K562 (cell line): Measurements from ENCODE around the gene CREB3L4. TPM values are rescaled to one million over a fixed set of nuclear protein-coding genes. Genes with fewer than 3 reads are reported as not detected.
A peak's percentile ranks its signal among the peaks of the same experiment; 100 is the strongest.

Experiments used
- ATAC-seq: fragments of 200-7000 bp; cut with Tn5 transposase; 3 replicates; pipeline ENCODE4 v1.9.1; 2020; ENCODE audit warnings: moderate library complexity
- BruUV-seq: library from RNA; stranded (reverse); fragments of 400-500 nt; replicated peaks from 2 replicates; lab custom pipeline; 2021; lab: Mats Ljungman, UMichigan
- CTCF ChIA-PET: fragments of 300-600 bp; formaldehyde crosslinking; extraction: SDS; loops from one replicate; lab custom pipeline; 2021; ENCODE audit warnings: low intra/inter-chr PET ratio; lab: Yijun Ruan, JAX
- POLR2A ChIA-PET: fragments of 300-600, 350-650 bp; sonication (Branson Sonifier 250); formaldehyde crosslinking; extraction: SDS; loops from one replicate; lab custom pipeline; 2021; ENCODE audit warnings: antibody characterized with exemption, inconsistent platforms; lab: Yijun Ruan, JAX
- DNase-seq, 4 experiments: peaks; one replicate each; pipeline versions ENCODE4 v3.0.0 to v3.0.0-alpha.2; 2011 to 2018; ENCODE audit warnings: low spot score in 3 of 4, mixed read lengths in 3 of 4; ENCODE audit errors: extremely low read depth in 1 of 4
- FAIRE-seq: peaks from 2 replicates; lab custom pipeline; 2011; peaks lifted over from hg19 to GRCh38; lab: Jason Lieb, UNC
- H2AFZ ChIP-seq: 2 replicates; pipeline ENCODE4 v1.6.0; 2011; ENCODE audit warnings: low read depth, low read length, control low read depth, inconsistent platforms
- H3K27ac ChIP-seq: fragments of 200-600 bp; 3 replicates; pipeline ENCODE4 v1.8.0; 2011; ENCODE audit warnings: low read depth, mild to moderate bottlenecking, control low read depth, inconsistent platforms, low read length, moderate library complexity, mixed read lengths; ENCODE audit errors: extremely low read depth
- H3K27me3 ChIP-seq, 2 experiments: fragments of 300-600 bp in 1 of 2; 2 replicates in 1 of 2; 3 replicates in 1 of 2; pipeline versions ENCODE4 v1.6.0 to v1.8.0; 2011; ENCODE audit warnings: inconsistent platforms in 2 of 2, low read length in 2 of 2, mild to moderate bottlenecking in 1 of 2, mixed read lengths in 1 of 2, moderate library complexity in 1 of 2; ENCODE audit not compliant: control insufficient read depth in 2 of 2, insufficient read depth in 2 of 2
- H3K36me3 ChIP-seq: fragments of 300-600 bp; 3 replicates; pipeline ENCODE4 v1.8.0; 2011; ENCODE audit warnings: mild to moderate bottlenecking, low read length, inconsistent platforms; ENCODE audit not compliant: control insufficient read depth, insufficient read depth
- H3K4me1 ChIP-seq, 2 experiments: fragments of 200-600 bp in 1 of 2; replicated peaks in 1 of 2; 2 replicates in 1 of 2; 3 replicates in 1 of 2; pipeline versions ENCODE4 v1.5.1 to v1.8.0; 2011; ENCODE audit warnings: inconsistent platforms in 2 of 2, low read length in 2 of 2, mild to moderate bottlenecking in 1 of 2, mixed read lengths in 1 of 2, moderate library complexity in 1 of 2; ENCODE audit not compliant: control insufficient read depth in 2 of 2, insufficient read depth in 2 of 2
- H3K4me2 ChIP-seq: 2 replicates; pipeline ENCODE4 v1.6.1; 2011; ENCODE audit warnings: low read length, control low read depth, inconsistent platforms, mixed read lengths; ENCODE audit not compliant: insufficient read depth
- H3K4me3 ChIP-seq: fragments of 200-600 bp; sonication (generic), shearing (Covaris generic); 2 replicates; pipeline ENCODE4 v1.5.1; 2016; ENCODE audit warnings: control low read depth, inconsistent platforms
- H3K79me2 ChIP-seq: fragments of 200-600 bp; 3 replicates; pipeline ENCODE4 v1.8.0; 2011; ENCODE audit warnings: low read length, inconsistent platforms; ENCODE audit not compliant: control insufficient read depth, insufficient read depth
- H3K9ac ChIP-seq, 2 experiments: 2 replicates each; pipeline versions ENCODE4 v1.6.0 to v1.6.1; 2011; ENCODE audit warnings: low read depth in 2 of 2, low read length in 2 of 2, control low read depth in 1 of 2, inconsistent platforms in 1 of 2, mild to moderate bottlenecking in 1 of 2, mixed read lengths in 1 of 2; ENCODE audit not compliant: insufficient read depth in 1 of 2
- H3K9me1 ChIP-seq: one replicate; pipeline ENCODE4 v1.6.0; 2011; ENCODE audit warnings: inconsistent platforms, mild to moderate bottlenecking, low read length, moderate library complexity; ENCODE audit not compliant: control insufficient read depth, insufficient read depth
- H3K9me3 ChIP-seq: replicated peaks from 2 replicates; pipeline ENCODE4 v1.5.1; 2011; ENCODE audit warnings: low read depth, low read length, inconsistent platforms; ENCODE audit not compliant: control insufficient read depth, insufficient read depth
- H4K20me1 ChIP-seq: replicated peaks from 2 replicates; pipeline ENCODE4 v1.6.1; 2011; ENCODE audit warnings: low read length, inconsistent platforms, mixed read lengths; ENCODE audit not compliant: control insufficient read depth, insufficient read depth
- BRCA1 ChIP-seq, 2 experiments: fragments of 450-650 bp in 1 of 2; sonication (generic) in 1 of 2; formaldehyde crosslinking in 1 of 2; IDR thresholded peaks; 2 replicates each; pipeline versions ENCODE4 v1.5.0 to v1.6.1; 2017 to 2020; ENCODE audit warnings: mild to moderate bottlenecking in 1 of 2, missing genetic modification reagents in 1 of 2
- BRF2 ChIP-seq: IDR thresholded peaks from 3 replicates; pipeline ENCODE4 v1.6.1; 2011; ENCODE audit warnings: borderline replicate concordance, mild to moderate bottlenecking; ENCODE audit not compliant: insufficient read length, insufficient read depth
- CC2D1A ChIP-seq: fragments of 450-650 bp; IDR thresholded peaks from 2 replicates; pipeline ENCODE4 v1.6.1; 2017; ENCODE audit warnings: mild to moderate bottlenecking
- HDAC2 ChIP-seq: fragments of 450-650 bp; IDR thresholded peaks from 2 replicates; pipeline ENCODE4 v1.6.1; 2016; ENCODE audit warnings: mild to moderate bottlenecking
- HDAC8 ChIP-seq: fragments of 450-650 bp; IDR thresholded peaks from 2 replicates; pipeline ENCODE4 v1.6.1; 2016; ENCODE audit warnings: mild to moderate bottlenecking, missing genetic modification characterization, moderate library complexity, missing compliant biosample characterization
- HDGF ChIP-seq: fragments of 450-650 bp; IDR thresholded peaks from 2 replicates; pipeline ENCODE4 v1.6.1; 2016
- HMGXB4 ChIP-seq: sonication (generic); formaldehyde crosslinking; IDR thresholded peaks from 2 replicates; pipeline ENCODE4 v1.8.1; 2023; ENCODE audit warnings: mild to moderate bottlenecking, missing genetic modification reagents
- KAT8 ChIP-seq: fragments of 450-650 bp; IDR thresholded peaks from 2 replicates; pipeline ENCODE4 v1.6.1; 2016; ENCODE audit warnings: low read depth, mild to moderate bottlenecking
- KDM5B ChIP-seq: fragments of 200-600 bp; sonication (generic); IDR thresholded peaks from 2 replicates; pipeline ENCODE4 v1.6.1; 2012; ENCODE audit warnings: low read depth, mild to moderate bottlenecking, moderate library complexity, low read length, control low read depth, inconsistent platforms; ENCODE audit not compliant: insufficient replicate concordance
- MBD2 ChIP-seq: sonication (generic); IDR thresholded peaks from 2 replicates; pipeline ENCODE4 v1.6.1; 2016; ENCODE audit warnings: low read depth, borderline replicate concordance
- MEIS2 ChIP-seq: fragments of 450-650 bp; IDR thresholded peaks from 2 replicates; pipeline ENCODE4 v1.6.1; 2014; ENCODE audit warnings: mild to moderate bottlenecking; ENCODE audit not compliant: partially characterized antibody
- PHB ChIP-seq: fragments of 250-450 bp; sonication (Bioruptor Pico); IDR thresholded peaks from 2 replicates; pipeline ENCODE4 v1.5.0; 2021
- POLR2AphosphoS5 ChIP-seq: IDR thresholded peaks from 2 replicates; pipeline ENCODE4 v1.6.1; 2011; ENCODE audit warnings: mild to moderate bottlenecking, low read depth, low read length, moderate library complexity; ENCODE audit not compliant: control insufficient read depth, insufficient read depth
- PRMT5 ChIP-seq: sonication (generic); formaldehyde crosslinking; IDR thresholded peaks from 2 replicates; pipeline ENCODE4 v1.5.0; 2020; ENCODE audit warnings: missing genetic modification reagents
- PTBP1 ChIP-seq: fragments of 200-400 bp; formaldehyde crosslinking; IDR thresholded peaks from 2 replicates; pipeline ENCODE4 v1.6.1; 2017; ENCODE audit warnings: low read depth, low read length
- SMARCA5 ChIP-seq: fragments of 450-650 bp; IDR thresholded peaks from 2 replicates; pipeline ENCODE4 v1.6.1; 2016
- SRF ChIP-seq, 2 experiments: fragments of 250-450, 450-650 bp in 1 of 2; sonication (Bioruptor Pico) in 1 of 2; sonication (generic) in 1 of 2; formaldehyde crosslinking; IDR thresholded peaks; 2 replicates each; pipeline versions ENCODE4 v1.5.0 to v1.5.1; 2020 to 2022; ENCODE audit warnings: mild to moderate bottlenecking in 1 of 2, missing genetic modification reagents in 1 of 2
- U2AF2 ChIP-seq: fragments of 200-400 bp; formaldehyde crosslinking; optimal IDR thresholded peaks from 2 replicates; pipeline ENCODE3; 2017; ENCODE audit warnings: low read depth, mild to moderate bottlenecking, low read length
- ZBTB5 ChIP-seq: fragments of 450-650 bp; IDR thresholded peaks from 2 replicates; pipeline ENCODE4 v1.6.1; 2017; ENCODE audit warnings: antibody characterized with exemption
- ZNF384 ChIP-seq: IDR thresholded peaks from 2 replicates; pipeline ENCODE4 v1.6.1; 2012; ENCODE audit warnings: low read depth, low read length, improper control_type of control experiment
- ZNF717 ChIP-seq: fragments of 250-450 bp; sonication (Bioruptor Pico); IDR thresholded peaks from 2 replicates; pipeline ENCODE4 v1.5.0; 2021
- ZNF77 ChIP-seq: fragments of 250-450 bp; sonication (Bioruptor Pico); IDR thresholded peaks from 2 replicates; pipeline ENCODE4 v1.5.0; 2020
- WGBS: fragments of 100-300 bp; shearing (Covaris generic); methylation state at CpG from one replicate; pipeline ENCODE4 v1.1.6; 2016; ENCODE audit warnings: low coverage, mixed read lengths; ENCODE audit not compliant: insufficient coverage; ENCODE audit errors: missing lambda C conversion rate; 5-methylcytosine and 5-hydroxymethylcytosine counted together
- in situ Hi-C: fragments of 300-500 bp; cut with MboI; formaldehyde crosslinking; loops from 4 replicates; pipeline ENCODE4 v1.15.0; 2018; ENCODE audit warnings: inconsistent platforms, mixed read lengths
- intact Hi-C: fragments of 100-400 bp; cut with micrococcal nuclease; formaldehyde crosslinking; loops from 2 replicates; pipeline ENCODE4 v1.14.2; 2022
- polyA plus RNA-seq, 8 experiments: library from polyadenylated mRNA; depleted of rRNA in 4 of 8; stranded (reverse) in 5 of 8; unstranded in 3 of 8; fragments of >200 nt; fragmentation: Nextera tagmentation in 2 of 8; fragmentation: Illumina TruSeq in 1 of 8; extraction: Ambion mirVana in 2 of 8; extraction: Trizol in 1 of 8; gene quantifications; 2 replicates each; pipeline versions ENCODE4 v1.2.1 to v1.2.3, GENCODE V29; 2011 to 2014; ENCODE audit warnings: inconsistent platforms in 1 of 8, missing spikeins in 1 of 8
- total RNA-seq, 7 experiments: library from RNA; depleted of rRNA in 6 of 7; stranded (reverse); fragments of >200 nt in 6 of 7; fragmentation: Illumina TruSeq in 2 of 7; extraction: Trizol in 2 of 7; gene quantifications; 2 replicates each; pipeline versions ENCODE4 v1.2.1 to v1.2.3, GENCODE V29; 2011 to 2021; ENCODE audit warnings: low replicate concordance in 1 of 7

The CREB3L4 gene
- total and polyA plus RNA-seq, 9 of the 15 experiments (the other 6 are each of a cell fraction or from before 2014, with no cell fraction given) = 9.9 to 18.6 (median 13.9) TPM

- ATAC-seq (no peak), DNase-seq (no peak), FAIRE-seq (no peak)
- Histone ChIP-seq H3K27ac (no peak overlapping the region), H3K9me1 (no peaks in the 10 kb centered on the region), H3K9me3 (no peaks in the 10 kb centered on the region), H3K36me3 (peaks cover 36% of the 10 kb centered on the region), H4K20me1 (no peaks in the 10 kb centered on the region), H3K4me1 (peaks cover 9 to 14% of the 10 kb centered on the region in 2 experiments), H3K9ac (peak overlapping the region in 1 of 2 experiments; percentile 23; a peak in 1 of 4 replicates), H3K4me2 (no peak overlapping the region), H3K27me3 (no peaks in the 10 kb centered on the region), H3K79me2 (peaks cover 36% of the 10 kb centered on the region), H3K4me3 (no peak overlapping the region), H2AFZ (no peak overlapping the region)
- no TSS peak for BruUV-seq
- ChIA-PET CTCF (no interaction called here), POLR2A (interaction anchor here (0.6 to 7.1 kb wide), 7 partner anchors 10 to 458 kb away, joined by 3 to 37 read pairs (median 6); partner anchors contain the start of genes CRTC2, RAB13, RPS27 and SLC39A1)
- intact Hi-C loops = no loop called here
- whole genome bisulfite sequencing = 59% methylated on average over 7 of the region's 7 CpGs
- in situ Hi-C loops = no loop called here
- peak; percentile 57; the same call in 1 of the 2 replicates for TF ChIP-seq POLR2AphosphoS5
- no peak for TF ChIP-seq SRF (CRISPR knock-in tag; IDR thresholded peaks at IDR 0.05)
- TF ChIP-seq PTBP1 = no peak
- TF ChIP-seq PHB (CRISPR knock-in tag) = no peak
- TF ChIP-seq ZNF384 = no peak
- no peak for TF ChIP-seq ZBTB5
- TF ChIP-seq HMGXB4 (CRISPR knock-in tag) = no peak
- no peak for TF ChIP-seq HDGF
- no peak for TF ChIP-seq BRCA1 (IDR thresholded peaks at IDR 0.05)
- no peak for TF ChIP-seq BRCA1 (CRISPR knock-in tag; IDR thresholded peaks at IDR 0.05)
- TF ChIP-seq ZNF77 (CRISPR knock-in tag) = no peak
- no peak for TF ChIP-seq PRMT5 (CRISPR knock-in tag)
- no peak for TF ChIP-seq HDAC8
- TF ChIP-seq SMARCA5 = no peak
- TF ChIP-seq ZNF717 = no peak
- peak; percentile 3 for TF ChIP-seq KDM5B
- no peak for TF ChIP-seq U2AF2
- TF ChIP-seq CC2D1A = no peak
- no peak for TF ChIP-seq KAT8
- no peak for TF ChIP-seq BRF2
- TF ChIP-seq MEIS2 = no peak
- TF ChIP-seq HDAC2 = no peak
- TF ChIP-seq MBD2 = no peak
Measured at GRCh38 chr1:153973525-153973924, 5.8 kb downstream of the CREB3L4 start.
